ENCODE data around the gene SCN4A. TPM values are rescaled to one million over a fixed set of nuclear protein-coding genes. Genes with fewer than 3 reads are reported as not detected.
A peak's percentile ranks its signal among the peaks of the same experiment; 100 is the strongest.
"Not testable (repeated sequence)": the region's sequence is repeated elsewhere in the genome, so short reads cannot be mapped to it uniquely, and the experiment has no call there.

SCN4A gene
- polyA plus RNA-seq, 4 donors, result 0.38 to 0.46 TPM; not detected in 2

GRCh38 chr17:63926164-63926563 is 46.6 kb downstream of the SCN4A start:
- no peaks in the 10 kb centered on the region for H3K36me3 ChIP-seq (ENCODE audit: control insufficient read depth in 3 of 3, insufficient read depth in 2 of 3, low read depth in 1 of 3, low read length in 3 of 3)
- WGBS, 3 donors, result 90 to 100% (median 92%) methylated on average over 2 of the region's 2 CpGs
- no peaks in the 10 kb centered on the region for H3K9me3 ChIP-seq (ENCODE audit: control insufficient read depth in 2 of 2, insufficient read depth in 1 of 2, low read depth in 1 of 2, low read length in 1 of 2)
- DNase-seq, result no peak
- no peak overlapping the region for H3K4me3 ChIP-seq (ENCODE audit: low read depth in 1 of 3, low read length in 3 of 3)
- H3K27ac ChIP-seq (ENCODE audit: low read depth in 1 of 3, low read length in 2 of 3), result no peak overlapping the region
- H3K4me1 ChIP-seq (ENCODE audit: control insufficient read depth in 3 of 3, insufficient read depth in 2 of 3, low read depth in 1 of 3, low read length in 2 of 3), result peaks cover 0 to 3% (median 0%) of the 10 kb centered on the region in 3 donors
- no peaks in the 10 kb centered on the region for H3K27me3 ChIP-seq (ENCODE audit: control insufficient read depth in 3 of 3, insufficient read depth in 3 of 3, low read length in 3 of 3)
- no peak for FAIRE-seq

- Histone ChIP-seq H3K27me3 (ENCODE audit: control insufficient read depth in 3 of 3, insufficient read depth in 3 of 3, low read length in 3 of 3) (no peaks in the 10 kb centered on the region), H3K4me3 (ENCODE audit: low read depth in 1 of 3, low read length in 3 of 3) (no peak overlapping the region), H3K9me3 (ENCODE audit: control insufficient read depth in 2 of 2, insufficient read depth in 1 of 2, low read depth in 1 of 2, low read length in 1 of 2) (no peaks in the 10 kb centered on the region), H3K27ac (ENCODE audit: low read depth in 1 of 3, low read length in 2 of 3) (no peak overlapping the region), H3K4me1 (ENCODE audit: control insufficient read depth in 3 of 3, insufficient read depth in 2 of 3, low read depth in 1 of 3, low read length in 2 of 3) (no peaks in the 10 kb centered on the region), H3K36me3 (ENCODE audit: control insufficient read depth in 3 of 3, insufficient read depth in 2 of 3, low read depth in 1 of 3, low read length in 3 of 3) (no peaks in the 10 kb centered on the region)
- FAIRE-seq (no peak), DNase-seq (no peak)
- 66 to 75% (median 72%) methylated on average over 4 to 5 of the region's 5 CpGs for WGBS, 3 donors
Observed at GRCh38 chr17:63925615-63926014, 47.1 kb downstream of the SCN4A start.

- not testable (repeated sequence) for DNase-seq; H3K4me3 ChIP-seq (ENCODE audit: low read depth in 1 of 3, low read length in 3 of 3); FAIRE-seq; H3K36me3 ChIP-seq (ENCODE audit: control insufficient read depth in 3 of 3, insufficient read depth in 2 of 3, low read depth in 1 of 3, low read length in 3 of 3); H3K9me3 ChIP-seq (ENCODE audit: control insufficient read depth in 2 of 2, insufficient read depth in 1 of 2, low read depth in 1 of 2, low read length in 1 of 2); H3K4me1 ChIP-seq (ENCODE audit: control insufficient read depth in 3 of 3, insufficient read depth in 2 of 3, low read depth in 1 of 3, low read length in 2 of 3); H3K27ac ChIP-seq (ENCODE audit: low read depth in 1 of 3, low read length in 2 of 3)
- H3K27me3 ChIP-seq (ENCODE audit: control insufficient read depth in 3 of 3, insufficient read depth in 3 of 3, low read length in 3 of 3), result peaks cover 0 to 14% (median 0%) of the 10 kb centered on the region in 3 donors
- WGBS, 3 donors, result 72 to 81% (median 74%) methylated on average over 9 of the region's 9 CpGs
Observed at GRCh38 chr17:63922402-63922801, 50.3 kb downstream of the SCN4A start.

GRCh38 chr17:63920779-63921178 is 51.9 kb downstream of the SCN4A start:
- H3K27me3 ChIP-seq (ENCODE audit: control insufficient read depth in 3 of 3, insufficient read depth in 3 of 3, low read length in 3 of 3), result peaks cover 0 to 14% (median 0%) of the 10 kb centered on the region in 3 donors
- not testable (repeated sequence) for H3K36me3 ChIP-seq (ENCODE audit: control insufficient read depth in 3 of 3, insufficient read depth in 2 of 3, low read depth in 1 of 3, low read length in 3 of 3); H3K27ac ChIP-seq (ENCODE audit: low read depth in 1 of 3, low read length in 2 of 3); H3K4me1 ChIP-seq (ENCODE audit: control insufficient read depth in 3 of 3, insufficient read depth in 2 of 3, low read depth in 1 of 3, low read length in 2 of 3); DNase-seq; FAIRE-seq; H3K9me3 ChIP-seq (ENCODE audit: control insufficient read depth in 2 of 2, insufficient read depth in 1 of 2, low read depth in 1 of 2, low read length in 1 of 2); H3K4me3 ChIP-seq (ENCODE audit: low read depth in 1 of 3, low read length in 3 of 3)
- 83 to 87% (median 84%) methylated on average over 5 of the region's 5 CpGs for WGBS, 3 donors

GRCh38 chr17:63920050-63920449 is 52.7 kb downstream of the SCN4A start:
- H3K27ac ChIP-seq (ENCODE audit: low read depth in 1 of 3, low read length in 2 of 3); H3K4me3 ChIP-seq (ENCODE audit: low read depth in 1 of 3, low read length in 3 of 3); H3K9me3 ChIP-seq (ENCODE audit: control insufficient read depth in 2 of 2, insufficient read depth in 1 of 2, low read depth in 1 of 2, low read length in 1 of 2); FAIRE-seq; H3K36me3 ChIP-seq (ENCODE audit: control insufficient read depth in 3 of 3, insufficient read depth in 2 of 3, low read depth in 1 of 3, low read length in 3 of 3); DNase-seq; H3K4me1 ChIP-seq (ENCODE audit: control insufficient read depth in 3 of 3, insufficient read depth in 2 of 3, low read depth in 1 of 3, low read length in 2 of 3): not testable (repeated sequence)
- WGBS, 3 donors, result 70 to 86% (median 80%) methylated on average over 6 of the region's 6 CpGs
- H3K27me3 ChIP-seq (ENCODE audit: control insufficient read depth in 3 of 3, insufficient read depth in 3 of 3, low read length in 3 of 3), result peaks cover 0 to 14% (median 0%) of the 10 kb centered on the region in 3 donors

GRCh38 chr17:63919311-63919723 is 53.4 kb downstream of the SCN4A start:
- DNase-seq (peak; percentile 66 to 78), FAIRE-seq (no peak)
- no peaks in the 10 kb centered on the region for H3K4me1 ChIP-seq (ENCODE audit: control insufficient read depth in 3 of 3, insufficient read depth in 2 of 3, low read depth in 1 of 3, low read length in 2 of 3)
- no peaks in the 10 kb centered on the region for H3K36me3 ChIP-seq (ENCODE audit: control insufficient read depth in 3 of 3, insufficient read depth in 2 of 3, low read depth in 1 of 3, low read length in 3 of 3)
- H3K9me3 ChIP-seq (ENCODE audit: control insufficient read depth in 2 of 2, insufficient read depth in 1 of 2, low read depth in 1 of 2, low read length in 1 of 2), result no peaks in the 10 kb centered on the region
- H3K27ac ChIP-seq (ENCODE audit: low read depth in 1 of 3, low read length in 2 of 3), result no peak overlapping the region
- peaks cover 0 to 14% (median 0%) of the 10 kb centered on the region in 3 donors for H3K27me3 ChIP-seq (ENCODE audit: control insufficient read depth in 3 of 3, insufficient read depth in 3 of 3, low read length in 3 of 3)
- 37 to 46% (median 42%) methylated on average over 8 of the region's 8 CpGs for WGBS, 3 donors
- H3K4me3 ChIP-seq (ENCODE audit: low read depth in 1 of 3, low read length in 3 of 3), result no peak overlapping the region

- H3K4me3 ChIP-seq (ENCODE audit: low read depth in 1 of 3, low read length in 3 of 3); H3K9me3 ChIP-seq (ENCODE audit: control insufficient read depth in 2 of 2, insufficient read depth in 1 of 2, low read depth in 1 of 2, low read length in 1 of 2); DNase-seq; H3K36me3 ChIP-seq (ENCODE audit: control insufficient read depth in 3 of 3, insufficient read depth in 2 of 3, low read depth in 1 of 3, low read length in 3 of 3); H3K27ac ChIP-seq (ENCODE audit: low read depth in 1 of 3, low read length in 2 of 3); FAIRE-seq; H3K4me1 ChIP-seq (ENCODE audit: control insufficient read depth in 3 of 3, insufficient read depth in 2 of 3, low read depth in 1 of 3, low read length in 2 of 3): not testable (repeated sequence)
- WGBS, 3 donors, result 51 to 59% (median 57%) methylated on average over 9 to 10 of the region's 10 CpGs
- H3K27me3 ChIP-seq (ENCODE audit: control insufficient read depth in 3 of 3, insufficient read depth in 3 of 3, low read length in 3 of 3), result peaks cover 0 to 14% (median 0%) of the 10 kb centered on the region in 3 donors
Observed at GRCh38 chr17:63918789-63919305, 53.9 kb downstream of the SCN4A start, which contains the start of gene GH1. Gene GH1 (minus strand): TSS chr17:63918839. CDS start chr17:63918776, 63 bp downstream.

GRCh38 chr17:63918305-63918704 is 54.4 kb downstream of the SCN4A start:
- peaks cover 0 to 14% (median 0%) of the 10 kb centered on the region in 3 donors for H3K27me3 ChIP-seq (ENCODE audit: control insufficient read depth in 3 of 3, insufficient read depth in 3 of 3, low read length in 3 of 3)
- no peaks in the 10 kb centered on the region for H3K36me3 ChIP-seq (ENCODE audit: control insufficient read depth in 3 of 3, insufficient read depth in 2 of 3, low read depth in 1 of 3, low read length in 3 of 3)
- DNase-seq, result no peak
- H3K4me3 ChIP-seq (ENCODE audit: low read depth in 1 of 3, low read length in 3 of 3), result no peak overlapping the region
- no peak for FAIRE-seq
- H3K4me1 ChIP-seq (ENCODE audit: control insufficient read depth in 3 of 3, insufficient read depth in 2 of 3, low read depth in 1 of 3, low read length in 2 of 3), result no peaks in the 10 kb centered on the region
- 48 to 57% (median 55%) methylated on average over 10 of the region's 10 CpGs for WGBS, 3 donors
- no peak overlapping the region for H3K27ac ChIP-seq (ENCODE audit: low read depth in 1 of 3, low read length in 2 of 3)
- no peaks in the 10 kb centered on the region for H3K9me3 ChIP-seq (ENCODE audit: control insufficient read depth in 2 of 2, insufficient read depth in 1 of 2, low read depth in 1 of 2, low read length in 1 of 2)

- Histone ChIP-seq H3K36me3 (ENCODE audit: control insufficient read depth in 3 of 3, insufficient read depth in 2 of 3, low read depth in 1 of 3, low read length in 3 of 3) (no peaks in the 10 kb centered on the region), H3K27me3 (ENCODE audit: control insufficient read depth in 3 of 3, insufficient read depth in 3 of 3, low read length in 3 of 3) (peaks cover 0 to 14% (median 0%) of the 10 kb centered on the region in 3 donors), H3K4me1 (ENCODE audit: control insufficient read depth in 3 of 3, insufficient read depth in 2 of 3, low read depth in 1 of 3, low read length in 2 of 3) (no peaks in the 10 kb centered on the region), H3K4me3 (ENCODE audit: low read depth in 1 of 3, low read length in 3 of 3) (no peak overlapping the region), H3K9me3 (ENCODE audit: control insufficient read depth in 2 of 2, insufficient read depth in 1 of 2, low read depth in 1 of 2, low read length in 1 of 2) (no peaks in the 10 kb centered on the region), H3K27ac (ENCODE audit: low read depth in 1 of 3, low read length in 2 of 3) (no peak overlapping the region)
- FAIRE-seq, result no peak
- no peak for DNase-seq
- 70 to 82% (median 74%) methylated on average over 13 of the region's 13 CpGs for WGBS, 3 donors
Observed at GRCh38 chr17:63917646-63918045, 55.1 kb downstream of the SCN4A start.

Measured in small intestine (tissue), 7 donors.